Liver (tissue), 3 donors: Measurements from ENCODE around the gene TSBP1.

ENCODE experiments used
- ATF3 ChIP-seq: IDR thresholded peaks from 2 replicates; pipeline ENCODE4 v1.6.1; 2016; ENCODE audit warnings: antibody characterized with exemption
- CTCF ChIP-seq: fragments of 150-350 bp; IDR thresholded peaks from 2 replicates; pipeline ENCODE4 v1.5.1; 2017; ENCODE audit warnings: improper control_type of control experiment, low read depth, low read length; ENCODE audit not compliant: missing input control
- EGR1 ChIP-seq, 2 donors: IDR thresholded peaks; 2 replicates each; pipeline ENCODE4 v1.6.1; 2016 to 2018; ENCODE audit warnings: antibody characterized with exemption in 2 of 2, low read depth in 2 of 2
- MAX ChIP-seq: IDR thresholded peaks from 2 replicates; pipeline ENCODE4 v1.6.1; 2016; ENCODE audit warnings: antibody characterized with exemption
- RAD21 ChIP-seq, 2 donors: IDR thresholded peaks; 2 replicates each; pipeline ENCODE4 v1.6.1; 2016; ENCODE audit warnings: antibody characterized with exemption in 2 of 2, mild to moderate bottlenecking in 2 of 2
- REST ChIP-seq: IDR thresholded peaks from 2 replicates; pipeline ENCODE4 v1.6.1; 2016; ENCODE audit warnings: antibody characterized with exemption, mild to moderate bottlenecking
- RXRA ChIP-seq, 2 donors: IDR thresholded peaks; 2 replicates each; pipeline ENCODE4 v1.6.1; 2017 to 2018; ENCODE audit warnings: antibody characterized with exemption in 2 of 2, mild to moderate bottlenecking in 1 of 2
- SP1 ChIP-seq: IDR thresholded peaks from 2 replicates; pipeline ENCODE4 v1.6.1; 2018; ENCODE audit warnings: antibody characterized with exemption, mild to moderate bottlenecking
- TAF1 ChIP-seq: conservative IDR thresholded peaks from 2 replicates; pipeline ENCODE4 v1.6.1; 2016; ENCODE audit warnings: antibody characterized with exemption, mild to moderate bottlenecking
- YY1 ChIP-seq: IDR thresholded peaks from 2 replicates; pipeline ENCODE4 v1.6.1; 2016; ENCODE audit warnings: antibody characterized with exemption, mild to moderate bottlenecking
- donor health status: healthy.
- donor health status: healthy.

- TF ChIP-seq RAD21 (IDR thresholded peaks at IDR 0.05), result no peak
- TF ChIP-seq ATF3, result no peak
- no peak for TF ChIP-seq CTCF
- no peak for TF ChIP-seq EGR1 (IDR thresholded peaks at IDR 0.05; ENCODE audit: low read depth in 2 of 2)
- TF ChIP-seq MAX, result no peak
- TF ChIP-seq RXRA (IDR thresholded peaks at IDR 0.05), result no peak
- no peak for TF ChIP-seq SP1
- no peak for TF ChIP-seq REST
- no peak for TF ChIP-seq YY1
- TF ChIP-seq TAF1, result no peak
Observed at GRCh38 chr6:32249262-32249661, 122.4 kb downstream of the TSBP1 start.
